Keratinocyte (primary cell): ENCODE data around the gene TRIM26.

Experiments
- CTCF ChIP-seq, 3 experiments: IDR thresholded peaks in 1 of 3; conservative IDR thresholded peaks in 1 of 3; optimal IDR thresholded peaks in 1 of 3; 2 replicates in 2 of 3; 3 replicates in 1 of 3; pipeline versions ENCODE3 to v1.5.1; 2011; ENCODE audit warnings: low read length in 3 of 3, mild to moderate bottlenecking in 3 of 3, moderate library complexity in 2 of 3, control low read depth in 1 of 3, inconsistent platforms in 1 of 3; ENCODE audit not compliant: insufficient read depth in 2 of 3; ENCODE audit errors: extremely low read depth in 1 of 3
- EZH2 ChIP-seq: IDR thresholded peaks from one replicate; pipeline ENCODE4 v1.6.1; 2012; ENCODE audit warnings: inconsistent platforms, mild to moderate bottlenecking, low read length, moderate library complexity

GRCh38 chr6:30185846-30186484, 27.2 kb downstream of the TRIM26 start:
- TF ChIP-seq EZH2 (no peak), CTCF (optimal IDR thresholded peaks at IDR 0.05 in 1 of 3, IDR thresholded peaks at IDR 0.05 in 1 of 3, conservative IDR thresholded peaks at IDR 0.05 in 1 of 3; ENCODE audit: extremely low read depth in 1 of 3, insufficient read depth in 2 of 3, low read length in 3 of 3) (no peak)
